GM12878 (cell line): Measurements from ENCODE around the gene TNFRSF1B. TPM values are rescaled to one million over a fixed set of nuclear protein-coding genes. Genes with fewer than 3 reads are reported as not detected.

Source experiments
- ATAC-seq: fragments of 200-7000 bp; cut with Tn5 transposase; 3 replicates; pipeline ENCODE4 v1.9.1; 2020; ENCODE audit warnings: mild to moderate bottlenecking, moderate library complexity
- BruUV-seq: library from RNA; stranded (reverse); fragments of 400-500 nt; replicated peaks from 2 replicates; lab custom pipeline; 2021; lab: Mats Ljungman, UMichigan
- CTCF ChIA-PET: fragments of 300-600 bp; sonication (Branson Sonifier 250); formaldehyde crosslinking; extraction: SDS; loops from one replicate; lab custom pipeline; 2021; ENCODE audit warnings: inconsistent platforms; lab: Yijun Ruan, JAX
- POLR2A ChIA-PET: fragments of 350-600 bp; formaldehyde crosslinking; extraction: SDS; loops from one replicate; lab custom pipeline; 2021; ENCODE audit warnings: inconsistent platforms; lab: Charles Lee
- RAD21 ChIA-PET: fragments of 300-600 bp; sonication (Branson Sonifier 250); formaldehyde crosslinking; loops from one replicate; lab custom pipeline; 2023; ENCODE audit warnings: antibody characterized with exemption; ENCODE audit not compliant: unreplicated experiment; lab: Charles Lee
- SMC1A ChIA-PET: fragments of 300-600 bp; sonication (Branson Sonifier 250); formaldehyde crosslinking; loops from one replicate; lab custom pipeline; 2023; ENCODE audit not compliant: unreplicated experiment, uncharacterized antibody; lab: Charles Lee
- DNase-seq: peaks from one replicate; pipeline ENCODE4 v3.0.0-alpha.2; 2011; ENCODE audit warnings: low read depth, low spot score
- FAIRE-seq: peaks from 3 replicates; lab custom pipeline; 2011; peaks lifted over from hg19 to GRCh38; lab: Jason Lieb, UNC
- H2AFZ ChIP-seq: 2 replicates; pipeline ENCODE4 v1.6.0; 2011; ENCODE audit warnings: low read depth, low read length, control low read depth; ENCODE audit not compliant: control insufficient read depth
- H3K27ac ChIP-seq: 2 replicates; pipeline ENCODE4 v1.5.1; 2011; ENCODE audit warnings: control low read depth; ENCODE audit not compliant: control insufficient read depth, insufficient read depth
- H3K27me3 ChIP-seq, 2 experiments: replicated peaks in 1 of 2; 2 replicates each; pipeline versions ENCODE4 v1.6.0 to v1.6.1; 2011; ENCODE audit warnings: low read length in 1 of 2; ENCODE audit not compliant: control insufficient read depth in 2 of 2, insufficient read depth in 2 of 2
- H3K36me3 ChIP-seq, 2 experiments: 2 replicates each; pipeline ENCODE4 v1.5.1; 2011; ENCODE audit warnings: low read length in 1 of 2; ENCODE audit not compliant: control insufficient read depth in 2 of 2, insufficient read depth in 2 of 2
- H3K4me1 ChIP-seq: 2 replicates; pipeline ENCODE4 v1.6.1; 2011; ENCODE audit warnings: mild to moderate bottlenecking, low read length, moderate library complexity, mixed read lengths; ENCODE audit not compliant: control insufficient read depth, insufficient read depth
- H3K4me2 ChIP-seq: 2 replicates; pipeline ENCODE4 v1.6.0; 2011; ENCODE audit warnings: control low read depth; ENCODE audit not compliant: control insufficient read depth, insufficient read depth
- H3K4me3 ChIP-seq: fragments of 200-600 bp; sonication (generic); 2 replicates; pipeline ENCODE4 v1.5.1; 2016
- H3K79me2 ChIP-seq: 2 replicates; pipeline ENCODE4 v1.6.0; 2011; ENCODE audit warnings: low read length; ENCODE audit not compliant: control insufficient read depth, insufficient read depth
- H3K9ac ChIP-seq: 2 replicates; pipeline ENCODE4 v1.8.0; 2011; ENCODE audit warnings: low read length, control low read depth, mixed read lengths; ENCODE audit not compliant: control insufficient read depth, insufficient read depth
- H3K9me3 ChIP-seq: replicated peaks from 3 replicates; pipeline ENCODE4 v1.5.1; 2011; ENCODE audit warnings: mild to moderate bottlenecking, low read length; ENCODE audit not compliant: control insufficient read depth, insufficient read depth
- H4K20me1 ChIP-seq: 2 replicates; pipeline ENCODE4 v1.6.0; 2011; ENCODE audit not compliant: control insufficient read depth, insufficient read depth
- ASH2L ChIP-seq: fragments of 300-600, 200-600 bp; sonication (generic); IDR thresholded peaks from 2 replicates; pipeline ENCODE4 v1.6.1; 2017; ENCODE audit warnings: low read depth, mild to moderate bottlenecking, borderline replicate concordance
- BHLHE40 ChIP-seq, 2 experiments: fragments of 450-650 bp in 1 of 2; IDR thresholded peaks; 2 replicates each; pipeline ENCODE4 v1.6.1; 2011 to 2017; ENCODE audit warnings: low read depth in 2 of 2, borderline replicate concordance in 1 of 2, improper control_type of control experiment in 1 of 2, low read length in 1 of 2, mild to moderate bottlenecking in 1 of 2
- BRCA1 ChIP-seq: IDR thresholded peaks from 2 replicates; pipeline ENCODE4 v1.6.1; 2011; ENCODE audit warnings: low read depth, low read length, improper control_type of control experiment
- CHD1 ChIP-seq: IDR thresholded peaks from 2 replicates; pipeline ENCODE4 v1.6.1; 2012; ENCODE audit warnings: low read depth, low read length, improper control_type of control experiment
- EED ChIP-seq: sonication (generic); IDR thresholded peaks from 2 replicates; pipeline ENCODE4 v1.6.1; 2016; ENCODE audit warnings: antibody characterized with exemption, low read depth
- IKZF2 ChIP-seq, 2 experiments: fragments of 450-650 bp; IDR thresholded peaks; 2 replicates each; pipeline ENCODE4 v1.6.1; 2017; ENCODE audit warnings: mild to moderate bottlenecking in 2 of 2, moderate library complexity in 2 of 2
- MTA3 ChIP-seq: IDR thresholded peaks from 2 replicates; pipeline ENCODE4 v1.6.1; 2012; ENCODE audit warnings: low read length, inconsistent platforms, borderline replicate concordance
- MYB ChIP-seq: fragments of 150-350 bp; IDR thresholded peaks from 2 replicates; pipeline ENCODE4 v1.6.1; 2014; ENCODE audit warnings: mild to moderate bottlenecking, low read depth, low read length, borderline replicate concordance
- NR2F1 ChIP-seq: fragments of 450-650 bp; conservative IDR thresholded peaks from 2 replicates; pipeline ENCODE4 v1.6.1; 2017; ENCODE audit warnings: mild to moderate bottlenecking
- POLR2AphosphoS5 ChIP-seq: IDR thresholded peaks from 2 replicates; pipeline ENCODE4 v1.6.1; 2011; ENCODE audit warnings: mild to moderate bottlenecking, low read length, inconsistent platforms
- RUNX3 ChIP-seq: IDR thresholded peaks from 2 replicates; pipeline ENCODE4 v1.6.1; 2012; ENCODE audit warnings: low read length, inconsistent platforms
- ZNF384 ChIP-seq: IDR thresholded peaks from 2 replicates; pipeline ENCODE4 v1.6.1; 2012; ENCODE audit warnings: low read depth, mild to moderate bottlenecking, low read length, improper control_type of control experiment, borderline replicate concordance
- WGBS: methylation state at CpG from one replicate; pipeline ENCODE4 v1.1.6; 2016; ENCODE audit warnings: low lambda C conversion rate; ENCODE audit not compliant: insufficient replicate concordance, insufficient coverage; ENCODE audit errors: missing lambda C conversion rate; 5-methylcytosine and 5-hydroxymethylcytosine counted together
- in situ Hi-C: fragments of 300-500 bp; cut with MboI; formaldehyde crosslinking; loops from 9 replicates; pipeline ENCODE4 v1.14.3; 2018; ENCODE audit warnings: mixed read lengths
- intact Hi-C: fragments of 100-400 bp; cut with micrococcal nuclease; formaldehyde crosslinking; loops from one replicate; pipeline ENCODE4 v1.14.2; 2022; ENCODE audit not compliant: unreplicated experiment
- polyA plus RNA-seq, 11 experiments: library from polyadenylated mRNA; depleted of rRNA in 4 of 11; unstranded in 6 of 11; stranded (reverse) in 5 of 11; fragments of >200 nt; fragmentation: Nextera tagmentation in 4 of 11; fragmentation: Illumina TruSeq in 1 of 11; extraction: Ambion mirVana in 4 of 11; extraction: Trizol in 1 of 11; gene quantifications; 1 replicate in 1 of 11; 2 replicates in 10 of 11; pipeline versions ENCODE4 v1.2.1 to v1.2.3, GENCODE V29; 2011 to 2016; ENCODE audit warnings: inconsistent platforms in 2 of 11, missing spikeins in 2 of 11, low read depth in 1 of 11
- total RNA-seq, 4 experiments: library from RNA; depleted of rRNA in 3 of 4; stranded (reverse); fragments of >200 nt in 3 of 4; fragmentation: Illumina TruSeq in 1 of 4; extraction: Trizol in 1 of 4; gene quantifications; 2 replicates each; pipeline versions ENCODE4 v1.2.1 to v1.2.3, GENCODE V29; 2013 to 2021
- TF ChIP-seq, protein P1 (sequence below): fragments of 450-650 bp; IDR thresholded peaks from 2 replicates; pipeline ENCODE4 v1.6.1; 2016; ENCODE audit warnings: mild to moderate bottlenecking, moderate library complexity, borderline replicate concordance

TNFRSF1B gene
- total and polyA plus RNA-seq, 10 of the 15 experiments (the other 5 are each of a cell fraction or from before 2014, with no cell fraction given) = 10.1 to 87.2 (median 37.3) TPM

DNA sequence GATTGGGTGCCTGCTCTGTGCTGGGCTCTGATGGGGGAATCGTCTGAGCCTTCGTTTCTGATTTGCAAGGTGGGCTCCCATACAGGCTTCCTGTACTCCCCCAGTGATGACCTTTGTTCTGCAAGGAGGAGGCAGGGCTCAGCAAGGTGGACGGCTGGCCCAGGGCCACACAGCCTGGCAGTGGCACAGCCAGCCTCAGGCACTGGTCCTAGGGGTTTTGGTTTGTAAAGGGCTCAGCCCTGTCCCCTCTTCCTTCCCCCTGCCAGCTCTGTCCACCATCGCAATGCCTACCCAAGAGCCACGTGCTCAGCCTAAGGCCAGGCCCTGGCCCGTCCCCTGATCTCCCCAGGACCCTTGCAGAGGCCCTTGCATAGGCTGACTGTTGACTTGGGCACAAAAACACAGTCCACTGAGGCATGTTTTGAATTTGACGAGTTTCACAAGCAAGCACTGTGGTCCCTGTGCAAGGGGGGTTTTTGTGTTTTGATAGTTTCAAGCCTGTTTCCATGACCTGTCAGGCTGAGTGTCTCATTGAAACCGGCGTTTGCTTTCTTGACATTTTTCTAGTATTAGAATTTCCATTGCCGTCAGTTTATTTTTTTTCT, 39.5 kb upstream of the TNFRSF1B start:
- Histone ChIP-seq H3K79me2 (no peaks in the 10 kb centered on the region), H3K4me3 (no peak overlapping the region), H3K9ac (no peak overlapping the region), H3K9me3 (no peaks in the 10 kb centered on the region), H4K20me1 (no peaks in the 10 kb centered on the region), H3K4me1 (no peaks in the 10 kb centered on the region), H2AFZ (no peak overlapping the region), H3K36me3 (peaks cover 26 to 34% of the 10 kb centered on the region in 2 experiments), H3K27ac (no peak overlapping the region), H3K27me3 (no peaks in the 10 kb centered on the region), H3K4me2 (no peak overlapping the region)
- ChIA-PET POLR2A (no interaction called here), RAD21 (interaction anchor here (6.3 kb wide), 1 partner anchor 73 kb away, joined by 84 read pairs; no protein-coding TSS in a partner anchor), SMC1A (interaction anchor here (0.7 to 7.8 kb wide), 2 partner anchors 77 to 152 kb away, joined by 3 to 191 read pairs; no protein-coding TSS in a partner anchor), CTCF (interaction anchor here (1.0 to 6.6 kb wide), 7 partner anchors 20 to 146 kb away, joined by 3 to 161 read pairs (median 19); no protein-coding TSS in a partner anchor)
- DNase-seq (no peak), FAIRE-seq (no peak), ATAC-seq (no peak)
- intact Hi-C loops (loop anchor here (10.0 kb wide), 1 partner anchor 497 kb away; no protein-coding TSS in a partner anchor), in situ Hi-C loops (loop anchor here (5.0 kb wide), 2 partner anchors 80 to 495 kb away; no protein-coding TSS in a partner anchor)
- BruUV-seq = no TSS peak
- 81% methylated on average over 10 of the region's 10 CpGs for WGBS
- TF ChIP-seq MTA3 (0 out of 2 replicates have a peak, but pooled peaks have one; percentile 16), ZNF384 (no peak)

DNA sequence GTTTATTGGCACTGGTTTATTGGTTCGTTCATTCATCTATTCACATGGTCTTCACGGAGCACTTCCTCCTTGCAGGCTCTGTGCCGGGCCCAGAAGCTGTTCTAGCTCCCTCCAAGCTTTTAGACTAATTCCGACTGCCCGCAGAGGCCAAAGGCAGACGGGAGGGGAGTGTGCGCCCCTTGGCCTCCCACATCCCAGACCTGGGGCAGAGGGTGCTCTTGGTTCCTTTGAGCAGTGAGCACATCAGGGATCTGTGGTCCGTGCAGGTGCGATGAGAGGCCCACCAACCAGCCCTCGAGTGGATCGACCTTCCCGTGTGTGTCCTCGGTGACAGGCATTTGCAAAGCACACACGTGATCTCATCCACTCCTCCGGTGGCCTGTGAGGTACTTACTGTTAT, 38.7 kb upstream of the TNFRSF1B start:
- no peaks in the 10 kb centered on the region for H3K9me3 ChIP-seq
- intact Hi-C loops = loop anchor here (10.0 kb wide), 1 partner anchor 497 kb away; no protein-coding TSS in a partner anchor
- CTCF ChIA-PET = no interaction called here
- 92% methylated on average over 15 of the region's 15 CpGs for WGBS
- H2AFZ ChIP-seq = no peak overlapping the region
- in situ Hi-C loops = loop anchor here (5.0 kb wide), 2 partner anchors 79 to 494 kb away; no protein-coding TSS in a partner anchor
- no peaks in the 10 kb centered on the region for H3K4me1 ChIP-seq
- no peak overlapping the region for H3K4me2 ChIP-seq
- BruUV-seq = TSS peak; percentile 40
- peaks cover 26 to 30% of the 10 kb centered on the region in 2 experiments for H3K36me3 ChIP-seq
- H3K27ac ChIP-seq = no peak overlapping the region
- ATAC-seq (no peak), DNase-seq (no peak), FAIRE-seq (no peak)
- RAD21 ChIA-PET = interaction anchor here (6.3 kb wide), 1 partner anchor 72 kb away, joined by 84 read pairs; no protein-coding TSS in a partner anchor
- H3K27me3 ChIP-seq = no peaks in the 10 kb centered on the region
- H3K9ac ChIP-seq = no peak overlapping the region
- no peak overlapping the region for H3K4me3 ChIP-seq
- POLR2A ChIA-PET = no interaction called here
- no peaks in the 10 kb centered on the region for H3K79me2 ChIP-seq
- H4K20me1 ChIP-seq = no peaks in the 10 kb centered on the region
- SMC1A ChIA-PET = interaction anchor here (7.8 kb wide), 1 partner anchor 76 kb away, joined by 191 read pairs; no protein-coding TSS in a partner anchor
- no peak for TF ChIP-seq BRCA1
- no peak for TF ChIP-seq IKZF2 (IDR thresholded peaks at IDR 0.05)
- no peak for TF ChIP-seq POLR2AphosphoS5
- TF ChIP-seq CHD1 = no peak
- TF ChIP-seq BHLHE40 (IDR thresholded peaks at IDR 0.05; ENCODE audit: borderline replicate concordance in 1 of 2, low read depth in 2 of 2, low read length in 1 of 2) = no peak
- TF ChIP-seq ASH2L = no peak
- TF ChIP-seq MYB = no peak
- TF ChIP-seq, protein P1, sequence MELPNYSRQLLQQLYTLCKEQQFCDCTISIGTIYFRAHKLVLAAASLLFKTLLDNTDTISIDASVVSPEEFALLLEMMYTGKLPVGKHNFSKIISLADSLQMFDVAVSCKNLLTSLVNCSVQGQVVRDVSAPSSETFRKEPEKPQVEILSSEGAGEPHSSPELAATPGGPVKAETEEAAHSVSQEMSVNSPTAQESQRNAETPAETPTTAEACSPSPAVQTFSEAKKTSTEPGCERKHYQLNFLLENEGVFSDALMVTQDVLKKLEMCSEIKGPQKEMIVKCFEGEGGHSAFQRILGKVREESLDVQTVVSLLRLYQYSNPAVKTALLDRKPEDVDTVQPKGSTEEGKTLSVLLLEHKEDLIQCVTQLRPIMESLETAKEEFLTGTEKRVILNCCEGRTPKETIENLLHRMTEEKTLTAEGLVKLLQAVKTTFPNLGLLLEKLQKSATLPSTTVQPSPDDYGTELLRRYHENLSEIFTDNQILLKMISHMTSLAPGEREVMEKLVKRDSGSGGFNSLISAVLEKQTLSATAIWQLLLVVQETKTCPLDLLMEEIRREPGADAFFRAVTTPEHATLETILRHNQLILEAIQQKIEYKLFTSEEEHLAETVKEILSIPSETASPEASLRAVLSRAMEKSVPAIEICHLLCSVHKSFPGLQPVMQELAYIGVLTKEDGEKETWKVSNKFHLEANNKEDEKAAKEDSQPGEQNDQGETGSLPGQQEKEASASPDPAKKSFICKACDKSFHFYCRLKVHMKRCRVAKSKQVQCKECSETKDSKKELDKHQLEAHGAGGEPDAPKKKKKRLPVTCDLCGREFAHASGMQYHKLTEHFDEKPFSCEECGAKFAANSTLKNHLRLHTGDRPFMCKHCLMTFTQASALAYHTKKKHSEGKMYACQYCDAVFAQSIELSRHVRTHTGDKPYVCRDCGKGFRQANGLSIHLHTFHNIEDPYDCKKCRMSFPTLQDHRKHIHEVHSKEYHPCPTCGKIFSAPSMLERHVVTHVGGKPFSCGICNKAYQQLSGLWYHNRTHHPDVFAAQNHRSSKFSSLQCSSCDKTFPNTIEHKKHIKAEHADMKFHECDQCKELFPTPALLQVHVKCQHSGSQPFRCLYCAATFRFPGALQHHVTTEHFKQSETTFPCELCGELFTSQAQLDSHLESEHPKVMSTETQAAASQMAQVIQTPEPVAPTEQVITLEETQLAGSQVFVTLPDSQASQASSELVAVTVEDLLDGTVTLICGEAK = no peak
- TF ChIP-seq EED = no peak
- no peak for TF ChIP-seq RUNX3
- no peak for TF ChIP-seq NR2F1
